COLO829 (cell line): ENCODE results near the gene GPR146.

ENCODE experiments used
- DNase-seq: peaks from one replicate; pipeline ENCODE4 v3.0.0; 2012; ENCODE audit warnings: low spot score

GPR146 gene

DNA sequence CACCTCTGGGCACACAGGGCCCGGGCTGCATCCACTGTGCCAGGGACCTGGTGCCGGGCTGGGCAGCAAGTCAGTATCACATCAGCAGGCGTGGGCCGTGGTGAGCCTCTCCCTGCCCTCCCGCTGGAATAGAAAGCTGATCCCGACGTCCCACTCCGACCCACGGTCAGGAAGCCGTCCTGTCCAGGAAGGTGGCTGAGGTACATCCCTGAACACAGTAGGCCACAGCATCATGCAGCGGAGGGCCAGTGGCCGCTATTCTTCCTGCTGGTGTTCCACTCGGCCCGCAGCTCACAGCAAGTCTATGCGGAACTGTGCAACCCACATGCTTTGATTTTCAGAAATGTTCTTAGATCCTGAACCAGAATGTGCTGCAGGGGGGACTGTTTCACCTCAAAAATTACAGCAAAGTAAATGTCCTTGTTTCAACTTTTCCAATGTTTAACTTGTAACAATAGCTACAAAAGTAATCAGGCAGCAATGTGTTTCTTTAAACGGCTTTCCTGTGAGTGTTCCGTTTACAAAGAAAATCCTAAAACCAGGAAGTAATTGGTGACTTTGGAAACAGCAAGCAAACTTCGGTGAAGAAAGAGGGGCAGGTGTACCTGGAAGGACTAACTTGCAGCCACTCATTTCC is 676 bp upstream of the GPR146 start:
- no peak for DNase-seq

DNA sequence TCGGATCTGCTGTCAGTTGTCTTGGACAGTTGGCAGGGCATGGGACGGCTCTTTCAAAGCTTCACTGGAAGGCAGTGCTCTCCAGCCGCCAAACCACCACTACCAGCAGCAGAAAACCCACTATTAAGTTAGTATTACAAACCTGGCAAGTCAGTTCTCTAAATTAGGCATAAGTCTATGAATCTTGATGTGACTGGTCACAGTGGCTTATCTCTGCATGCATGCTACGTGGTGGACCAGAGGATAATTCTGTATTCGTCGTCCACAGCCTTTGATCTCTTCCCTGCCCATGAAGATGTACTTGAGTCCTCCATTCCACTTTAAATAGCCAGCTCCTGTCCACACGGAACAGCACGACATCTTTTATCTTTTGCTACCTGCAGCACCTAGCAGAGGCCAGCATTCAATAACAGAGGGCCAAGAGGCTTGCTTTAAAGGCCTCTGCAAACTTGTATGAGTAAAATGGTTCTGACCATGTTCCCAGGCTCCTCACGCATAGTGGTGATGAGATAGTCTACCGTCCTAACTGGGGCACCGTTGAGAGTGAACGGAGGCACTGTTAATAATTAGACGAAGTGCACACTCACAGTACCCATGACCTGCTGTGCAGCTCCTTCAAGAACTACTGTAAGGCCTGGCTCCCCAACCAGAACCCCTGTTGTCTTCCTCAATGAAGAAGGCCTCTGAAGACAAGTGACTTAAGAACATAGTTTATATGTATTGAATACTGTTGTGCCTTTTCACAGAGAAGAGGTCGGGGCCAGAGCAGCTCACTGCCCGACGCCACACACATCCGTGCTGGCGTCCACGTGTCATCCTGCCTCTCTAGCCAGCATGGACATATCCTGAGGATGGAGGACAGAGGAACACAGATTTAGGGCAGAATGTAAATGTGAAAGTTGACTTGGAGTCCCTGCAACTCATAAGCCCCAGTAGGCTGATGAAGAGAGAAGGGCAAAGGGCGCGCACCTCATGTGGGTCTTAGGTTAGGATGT is 1.0 kb downstream of the GPR146 start:
- DNase-seq: no peak

DNA sequence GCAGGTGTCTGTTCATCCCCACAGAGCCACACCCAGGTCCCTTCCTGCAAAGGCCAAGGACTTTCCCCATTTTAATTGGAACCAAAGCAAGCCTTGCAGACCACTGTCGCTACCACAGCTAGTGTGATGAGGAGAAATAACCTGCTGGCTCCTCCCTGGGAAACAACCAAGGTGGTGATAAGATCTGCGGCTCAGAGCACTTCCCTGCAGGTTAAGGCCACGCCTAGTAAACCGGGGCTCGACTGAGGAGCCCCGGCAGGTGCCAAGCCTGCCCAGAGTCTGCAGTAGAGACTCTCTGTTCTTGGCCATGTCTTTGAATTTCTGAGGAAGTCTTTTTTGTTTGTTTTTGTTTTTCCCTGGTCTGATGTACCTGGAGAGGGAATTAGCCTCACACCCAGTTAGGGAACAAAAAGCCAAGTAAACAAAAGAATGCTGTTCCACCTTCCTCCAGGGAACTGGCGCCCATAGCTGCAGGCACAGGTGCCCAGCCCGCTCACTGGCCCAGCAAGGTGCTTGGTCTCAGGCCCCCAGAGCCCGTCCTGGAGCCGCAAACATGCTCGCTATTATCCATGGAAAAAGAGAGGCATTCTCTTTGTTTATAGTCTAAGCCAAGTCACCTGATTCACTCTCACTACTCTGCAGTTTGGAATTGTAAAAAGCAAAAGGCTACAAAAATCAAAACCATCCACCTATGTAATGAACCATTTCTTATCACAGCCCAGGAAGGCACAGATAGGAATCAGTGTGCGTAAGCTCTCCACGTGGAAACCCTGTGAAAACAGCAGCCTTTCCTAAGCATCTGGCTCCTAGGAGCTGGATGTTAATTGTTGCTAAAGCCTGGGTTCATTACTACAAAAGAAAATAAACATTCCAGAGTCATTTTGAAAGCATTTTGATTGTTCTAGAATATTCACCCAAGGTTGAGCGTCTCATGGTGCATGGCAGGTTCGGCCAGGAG is 2.7 kb downstream of the GPR146 start:
- no peak for DNase-seq

DNA sequence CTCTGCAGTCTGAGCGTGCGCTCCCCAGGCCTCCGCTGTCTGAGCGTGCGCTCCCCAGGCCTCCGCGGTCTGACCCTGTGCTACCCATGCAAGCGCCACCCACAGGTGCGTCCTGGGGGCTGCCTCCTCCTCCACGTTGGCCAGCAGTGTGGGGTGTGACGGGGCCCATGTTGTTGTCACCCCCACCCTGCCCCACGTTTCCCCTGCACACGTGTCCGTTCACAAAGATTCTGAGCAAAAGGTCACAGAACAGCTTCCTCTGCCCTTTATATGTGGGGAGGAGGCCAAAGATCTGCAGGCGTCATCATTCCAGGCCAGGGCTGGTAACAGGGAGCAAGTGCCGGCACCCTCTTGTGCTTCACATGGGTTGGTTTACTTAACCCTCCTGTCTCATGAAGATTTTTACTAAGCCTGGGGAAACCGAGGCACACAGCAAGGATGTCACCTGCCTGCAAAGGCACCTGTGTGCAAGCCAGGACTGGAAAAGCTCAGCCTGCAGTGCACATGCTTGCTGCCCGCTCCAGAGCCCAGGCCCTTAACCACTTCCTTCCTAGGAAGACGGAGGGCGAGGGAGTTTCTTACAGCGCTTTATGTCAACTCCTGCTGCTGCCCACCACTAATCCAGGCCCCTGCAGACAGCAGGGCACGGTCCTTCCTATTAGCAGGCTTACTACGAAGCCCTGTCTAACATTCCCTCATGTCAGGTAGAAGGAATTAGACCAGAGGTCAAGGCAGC is 4.8 kb downstream of the GPR146 start:
- DNase-seq: no peak

DNA sequence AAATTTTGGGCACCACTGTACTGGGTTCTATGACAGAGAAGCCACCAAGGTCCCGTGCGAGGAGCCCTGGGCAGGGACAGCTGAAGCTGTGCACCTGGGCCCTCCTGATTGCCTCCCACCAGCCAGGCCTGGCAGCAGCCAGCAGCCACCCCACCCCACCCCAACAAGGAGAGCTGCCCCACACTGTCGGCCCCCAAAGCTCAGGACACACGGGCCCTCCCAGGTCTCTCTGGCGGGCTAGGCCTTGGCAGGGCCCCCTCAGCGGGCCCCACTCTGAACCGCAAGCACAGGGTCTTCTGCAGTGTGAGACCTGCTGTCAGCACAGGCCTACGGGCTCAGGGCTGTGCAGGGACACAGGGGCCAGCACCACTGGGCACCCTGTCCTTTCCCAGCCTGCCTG is 5.5 kb downstream of the GPR146 start:
- no peak for DNase-seq

DNA sequence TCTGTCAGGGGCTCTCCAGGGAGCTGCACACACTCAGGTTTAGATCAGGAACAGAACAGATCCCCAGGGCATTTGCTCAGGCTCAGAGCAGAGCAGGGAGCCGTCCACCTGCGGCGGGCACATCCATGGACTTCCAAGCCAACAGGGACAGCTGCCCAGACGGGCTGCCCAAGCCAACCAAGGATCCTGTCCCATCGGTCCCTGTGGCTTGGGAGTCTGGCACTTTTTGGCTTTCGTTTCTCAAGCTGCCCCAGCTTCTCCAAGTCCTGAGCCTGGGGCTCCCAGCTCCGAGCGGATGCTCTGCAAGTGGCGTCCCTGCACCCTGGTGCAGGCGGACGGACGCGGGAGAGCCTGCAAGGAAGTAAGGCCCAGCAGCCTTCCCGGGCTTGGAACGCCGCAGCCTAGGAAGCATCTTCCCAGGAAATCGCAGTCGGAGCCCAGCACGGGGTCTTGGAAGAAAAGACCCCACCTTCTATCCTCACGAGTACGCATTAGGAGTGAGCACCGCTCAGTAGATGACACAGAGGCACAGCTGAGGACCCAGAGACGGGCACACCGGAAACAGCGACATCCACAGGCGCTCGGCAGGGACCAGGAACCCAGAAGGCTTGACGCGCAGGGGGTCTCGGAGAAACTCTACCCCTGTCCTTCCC is 6.0 kb downstream of the GPR146 start:
- DNase-seq: no peak

DNA sequence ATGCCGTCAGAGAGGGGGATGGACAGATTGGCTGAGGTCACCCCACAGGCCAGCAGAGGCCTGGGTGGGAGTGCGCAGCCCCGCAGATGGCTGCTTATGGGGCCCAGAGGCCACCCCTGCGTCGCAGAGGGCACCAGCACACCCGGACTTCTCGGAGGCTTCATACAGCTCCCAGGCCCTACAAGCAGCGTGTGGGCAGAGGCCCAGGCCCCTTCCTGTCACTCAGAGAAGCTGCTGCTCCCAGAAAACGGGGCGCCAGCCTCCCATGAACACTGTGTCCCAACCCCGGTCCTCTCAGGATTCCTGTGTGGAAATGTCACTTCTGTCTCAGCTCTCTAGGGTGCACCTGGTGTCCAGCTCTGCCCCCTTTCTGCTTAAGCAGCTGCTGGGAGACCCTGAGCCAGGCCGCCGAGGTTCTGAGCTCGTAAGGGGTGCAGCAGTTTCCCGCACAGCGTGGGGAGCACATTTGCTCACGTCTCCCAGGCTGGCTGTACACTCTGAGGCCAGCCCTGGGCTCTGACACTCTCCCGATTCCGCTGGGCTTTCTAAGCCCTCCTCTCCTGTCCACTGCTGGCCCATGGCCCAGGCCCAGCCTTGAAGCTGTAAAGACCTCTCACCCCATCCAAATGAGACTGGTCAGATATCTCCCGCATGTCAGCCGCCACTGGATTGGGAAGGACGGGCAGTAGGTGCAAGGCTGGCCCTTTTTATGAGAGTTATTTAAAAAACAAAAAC is 6.8 kb downstream of the GPR146 start:
- DNase-seq: no peak

DNA sequence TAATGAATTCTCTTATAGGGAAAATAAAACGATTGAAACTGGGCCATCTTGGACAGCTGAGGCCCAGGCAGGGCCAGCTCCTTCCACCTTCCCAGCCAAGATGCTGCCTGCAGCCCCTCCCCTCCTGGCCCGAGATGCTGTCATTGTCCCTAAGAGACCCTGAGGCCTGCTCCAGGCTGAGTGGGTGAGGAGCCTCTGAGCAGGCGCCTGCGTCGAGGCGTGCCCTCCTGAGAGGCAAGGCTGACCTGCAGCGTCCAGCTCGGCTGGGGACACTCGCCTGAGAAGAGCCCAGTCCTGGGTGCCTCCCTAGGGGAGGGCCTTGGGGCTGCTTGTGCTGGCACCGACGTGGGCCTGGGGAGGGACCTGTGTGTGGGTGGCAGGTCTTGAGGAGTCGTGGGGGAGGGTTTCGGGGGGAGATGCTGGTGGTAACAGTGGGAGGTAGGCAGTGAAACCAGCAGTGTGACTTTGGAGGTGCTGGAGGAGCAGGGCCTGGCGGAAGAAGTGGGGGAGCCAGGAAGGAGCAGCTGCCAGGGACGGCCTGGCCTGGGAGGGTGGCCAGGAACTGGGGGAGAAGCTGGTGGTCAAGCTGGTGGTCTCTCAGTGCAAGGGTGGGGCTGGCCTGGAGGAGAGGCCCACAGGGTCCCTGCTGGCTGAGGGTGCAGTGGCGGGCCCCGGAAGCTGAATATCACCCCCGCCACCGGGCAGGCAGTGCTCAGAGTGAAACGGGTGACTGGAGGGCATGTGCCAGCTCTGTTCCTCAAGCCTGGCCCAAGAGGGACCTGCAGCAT is 7.9 kb downstream of the GPR146 start:
- no peak for DNase-seq

DNA sequence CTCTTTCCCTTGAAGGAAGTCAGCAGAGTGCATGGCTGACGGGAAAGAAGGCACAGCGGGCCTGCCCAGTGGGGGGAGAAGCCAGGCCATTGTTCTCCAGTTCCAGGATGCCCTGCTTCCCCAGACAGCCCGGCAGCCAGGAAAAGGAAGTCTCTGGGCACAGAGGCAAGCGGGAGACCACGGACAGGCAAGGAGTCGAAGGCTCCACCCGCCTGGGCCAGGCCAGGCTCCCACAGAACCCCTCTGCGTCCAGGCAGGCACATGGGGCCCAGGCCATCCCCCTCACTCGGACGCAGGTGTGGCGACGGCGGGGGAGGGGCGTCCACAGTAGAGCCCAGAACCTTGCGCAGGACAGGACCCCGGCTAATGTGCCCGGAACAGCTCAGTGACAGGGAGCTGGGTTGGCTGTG is 8.7 kb downstream of the GPR146 start:
- no peak for DNase-seq

DNA sequence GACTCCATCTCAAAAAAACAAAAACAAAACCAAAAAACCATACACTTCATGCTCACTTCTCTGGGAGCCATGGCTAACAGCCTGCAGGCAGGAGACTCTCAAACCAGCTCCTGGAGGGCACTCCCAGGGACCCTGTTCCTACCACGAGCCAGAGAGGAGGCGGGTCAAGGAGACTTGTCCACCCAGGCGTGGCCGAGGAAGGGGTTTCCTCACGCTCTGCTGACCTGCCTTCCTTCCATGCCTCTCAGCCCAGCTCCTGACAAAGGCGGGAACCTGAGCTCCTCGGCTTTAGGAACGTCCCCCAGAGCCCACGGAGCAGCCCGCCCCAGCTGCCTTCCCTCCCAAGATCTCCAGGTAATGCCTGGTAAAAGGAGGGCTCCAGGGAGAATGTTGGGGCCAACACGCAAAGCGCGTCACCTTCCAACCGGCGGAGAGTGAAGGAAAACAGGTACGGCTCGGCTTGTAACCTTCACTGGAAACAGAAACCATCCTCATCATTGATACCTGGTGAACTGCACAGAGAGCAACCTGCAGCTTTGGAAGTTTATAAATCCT is 9.5 kb downstream of the GPR146 start:
- no peak for DNase-seq

DNA sequence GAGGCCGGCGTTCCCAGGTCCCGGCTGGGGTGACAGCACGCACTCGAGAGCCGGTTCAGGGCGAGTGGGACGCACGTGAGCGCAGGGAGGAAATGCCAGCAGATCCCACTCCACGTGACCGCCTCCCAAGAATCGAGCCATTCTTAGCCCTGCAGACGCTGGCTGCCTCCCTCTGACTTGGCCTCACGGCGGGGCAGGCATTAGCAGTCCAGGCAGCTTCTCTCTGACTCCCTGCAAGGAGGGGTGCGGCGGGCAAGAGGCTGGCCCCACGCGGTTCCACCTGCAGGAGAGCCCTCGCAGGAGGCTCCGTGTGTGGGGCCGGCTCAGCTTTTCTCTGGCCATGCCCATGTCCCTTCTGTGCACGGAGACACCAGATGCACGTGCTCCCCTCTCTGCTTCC is 10.1 kb downstream of the GPR146 start:
- DNase-seq: peak; percentile 75

DNA sequence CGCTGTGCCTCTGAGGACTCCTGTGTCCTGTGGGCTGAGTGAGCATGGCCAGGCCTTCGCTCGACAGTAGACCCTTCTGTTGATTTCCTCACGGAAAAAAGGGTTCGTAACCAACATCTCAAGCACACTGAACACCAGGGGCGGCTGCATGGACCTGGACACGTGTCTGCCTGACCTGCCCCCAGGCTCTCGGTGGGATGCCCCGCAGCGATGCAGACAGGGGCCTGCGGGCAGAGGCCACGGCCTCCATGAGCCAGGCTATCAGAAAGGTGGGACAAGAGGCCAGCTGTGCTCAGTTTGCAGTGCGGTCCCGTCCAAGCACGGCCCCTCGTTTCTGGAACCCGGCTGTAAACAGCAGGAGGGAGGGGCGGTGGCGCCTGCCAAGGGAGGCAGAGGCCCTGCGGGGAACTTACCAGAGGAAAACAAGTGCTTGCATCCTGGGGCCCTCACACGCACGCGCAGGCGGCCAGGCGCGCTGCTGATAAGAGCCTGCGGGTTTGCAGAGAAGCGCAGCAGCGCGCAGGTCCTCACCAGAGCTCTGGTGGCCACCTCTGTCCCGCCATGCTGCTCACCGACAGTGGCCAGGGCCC is 10.6 kb downstream of the GPR146 start:
- no peak for DNase-seq

DNA sequence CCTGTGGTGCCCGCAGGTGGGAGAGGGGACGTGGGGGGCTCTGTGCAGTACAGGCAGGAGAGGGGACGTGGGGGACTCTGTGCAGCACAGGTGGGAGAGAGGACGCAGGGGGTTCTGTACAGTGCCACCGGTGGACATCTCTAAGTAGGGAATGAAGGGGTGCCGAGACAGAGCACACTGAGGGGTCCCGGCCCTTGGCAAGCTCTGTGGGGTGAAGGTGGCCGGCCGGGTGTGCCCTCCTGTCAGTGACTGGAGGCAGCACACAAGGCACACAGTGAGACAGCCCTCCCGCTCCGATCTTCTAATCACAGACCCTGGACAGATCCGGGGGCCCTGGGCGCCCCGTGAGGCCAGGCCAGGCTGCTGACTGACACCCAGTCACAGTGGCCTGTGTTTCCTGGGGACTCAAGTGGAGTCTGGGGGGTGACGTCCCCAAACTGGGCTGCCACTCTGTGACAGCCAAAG is 11.2 kb downstream of the GPR146 start:
- DNase-seq: no peak

DNA sequence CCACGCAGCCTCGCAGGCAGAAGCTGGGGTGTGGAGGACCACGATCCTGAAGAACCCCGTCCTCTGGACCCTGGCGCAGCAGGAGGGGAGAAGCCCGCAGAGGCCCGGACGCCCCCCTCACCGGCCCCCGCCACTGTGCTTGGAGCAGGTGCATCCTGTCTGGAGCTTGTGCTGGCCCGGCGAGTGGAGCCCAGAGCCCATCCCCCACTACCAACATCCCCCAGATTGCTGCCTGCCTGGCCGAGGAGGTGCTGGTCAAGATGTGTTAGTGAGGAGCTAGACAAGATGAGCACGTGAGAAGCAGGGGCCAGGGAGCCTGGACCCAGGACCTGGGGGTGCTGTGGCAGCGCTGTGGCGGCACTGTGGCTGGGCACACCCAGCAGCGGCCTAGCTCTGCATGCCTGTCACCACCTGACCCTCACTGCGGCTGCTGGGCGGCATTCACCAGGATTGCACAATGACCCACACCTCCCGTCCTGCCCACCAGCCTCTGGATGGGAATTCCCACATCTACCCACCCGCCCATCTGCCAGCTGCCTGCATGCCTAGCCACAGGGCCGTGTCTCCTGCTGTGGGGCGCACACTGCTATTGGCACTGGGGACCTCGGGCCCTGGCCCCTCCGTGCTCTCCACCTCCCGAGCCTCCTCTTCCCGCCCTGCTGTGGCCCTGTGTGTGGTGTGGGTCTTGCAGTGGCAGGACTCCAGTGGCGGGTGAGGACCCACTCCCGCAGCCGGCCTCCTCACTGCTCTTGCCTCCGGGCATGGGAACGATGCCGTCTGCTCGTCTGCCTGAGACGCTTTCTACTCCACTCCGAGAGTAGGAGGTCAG is 11.8 kb downstream of the GPR146 start:
- no peak for DNase-seq

DNA sequence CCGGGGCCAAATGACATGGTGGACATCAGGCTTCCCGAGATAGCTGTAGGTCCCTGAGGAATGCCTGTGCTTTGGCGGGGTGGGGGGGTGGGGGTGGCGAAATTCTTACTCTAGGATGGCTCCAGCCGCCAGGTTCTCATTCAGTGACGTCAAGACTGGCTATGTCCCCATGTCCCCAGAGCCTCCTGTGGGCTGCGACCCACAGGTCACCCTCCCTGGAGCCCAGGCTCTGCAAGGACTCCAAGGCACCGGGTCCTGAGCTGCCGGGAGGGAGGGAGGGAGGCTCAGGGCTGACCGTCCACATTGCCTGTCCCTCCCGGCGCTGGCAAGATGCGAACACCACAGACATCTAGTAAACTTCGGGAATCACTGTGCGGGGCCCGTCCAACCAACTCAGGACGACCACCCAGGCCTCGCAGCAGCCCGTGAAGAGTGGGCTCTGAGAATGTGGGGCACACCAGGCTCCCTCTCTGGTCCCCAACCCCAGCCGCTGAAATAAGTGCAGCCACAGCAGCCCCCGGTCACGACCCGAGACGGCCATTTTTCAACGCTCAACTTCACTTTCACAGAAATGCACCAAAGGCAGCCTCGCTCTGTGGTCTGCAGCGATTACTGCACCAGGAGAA is 12.6 kb downstream of the GPR146 start:
- no peak for DNase-seq

DNA sequence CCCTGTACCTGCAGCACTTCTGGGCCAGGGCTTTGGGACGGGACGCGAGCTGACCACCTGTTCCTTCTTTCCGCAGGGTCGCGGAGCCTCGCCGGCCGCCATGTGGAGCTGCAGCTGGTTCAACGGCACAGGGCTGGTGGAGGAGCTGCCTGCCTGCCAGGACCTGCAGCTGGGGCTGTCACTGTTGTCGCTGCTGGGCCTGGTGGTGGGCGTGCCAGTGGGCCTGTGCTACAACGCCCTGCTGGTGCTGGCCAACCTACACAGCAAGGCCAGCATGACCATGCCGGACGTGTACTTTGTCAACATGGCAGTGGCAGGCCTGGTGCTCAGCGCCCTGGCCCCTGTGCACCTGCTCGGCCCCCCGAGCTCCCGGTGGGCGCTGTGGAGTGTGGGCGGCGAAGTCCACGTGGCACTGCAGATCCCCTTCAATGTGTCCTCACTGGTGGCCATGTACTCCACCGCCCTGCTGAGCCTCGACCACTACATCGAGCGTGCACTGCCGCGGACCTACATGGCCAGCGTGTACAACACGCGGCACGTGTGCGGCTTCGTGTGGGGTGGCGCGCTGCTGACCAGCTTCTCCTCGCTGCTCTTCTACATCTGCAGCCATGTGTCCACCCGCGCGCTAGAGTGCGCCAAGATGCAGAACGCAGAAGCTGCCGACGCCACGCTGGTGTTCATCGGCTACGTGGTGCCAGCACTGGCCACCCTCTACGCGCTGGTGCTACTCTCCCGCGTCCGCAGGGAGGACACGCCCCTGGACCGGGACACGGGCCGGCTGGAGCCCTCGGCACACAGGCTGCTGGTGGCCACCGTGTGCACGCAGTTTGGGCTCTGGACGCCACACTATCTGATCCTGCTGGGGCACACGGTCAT is 13.3 kb downstream of the GPR146 start:
- no peak for DNase-seq
